ENCODE data around the gene PPP1R12A.
"Not testable (repeated sequence)": the region's sequence is repeated elsewhere in the genome, so short reads cannot be mapped to it uniquely, and the experiment has no call there.

Gene PPP1R12A

GRCh38 chr12:79891506-79892162 lies 43.3 kb downstream of the PPP1R12A start:
- no peak for DNase-seq (ENCODE audit: low spot score)

GRCh38 chr12:79887890-79888289 lies 47.0 kb downstream of the PPP1R12A start:
- DNase-seq (ENCODE audit: low spot score), result no peak

- DNase-seq (ENCODE audit: low spot score), result peak; percentile 67
Observed at GRCh38 chr12:79886917-79887519, 47.9 kb downstream of the PPP1R12A start.

GRCh38 chr12:79885911-79886490 lies 48.9 kb downstream of the PPP1R12A start:
- DNase-seq (ENCODE audit: low spot score), result no peak

- no peak for DNase-seq (ENCODE audit: low spot score)
Observed at GRCh38 chr12:79884401-79885006, 50.4 kb downstream of the PPP1R12A start.

GRCh38 chr12:79883216-79883615 lies 51.7 kb downstream of the PPP1R12A start:
- peak; percentile 17 for DNase-seq (ENCODE audit: low spot score)

GRCh38 chr12:79881351-79881750 lies 53.5 kb downstream of the PPP1R12A start:
- peak; percentile 8 for DNase-seq (ENCODE audit: low spot score)

GRCh38 chr12:79878506-79878905 lies 56.4 kb downstream of the PPP1R12A start:
- DNase-seq (ENCODE audit: low spot score), result not testable (repeated sequence)

GRCh38 chr12:79877246-79877645 lies 57.7 kb downstream of the PPP1R12A start:
- no peak for DNase-seq (ENCODE audit: low spot score)

GRCh38 chr12:79874665-79875064 lies 60.2 kb downstream of the PPP1R12A start:
- no peak for DNase-seq (ENCODE audit: low spot score)

- DNase-seq (ENCODE audit: low spot score), result no peak
Observed at GRCh38 chr12:79873201-79873600, 61.7 kb downstream of the PPP1R12A start.

GRCh38 chr12:79871621-79872020 lies 63.3 kb downstream of the PPP1R12A start:
- no peak for DNase-seq (ENCODE audit: low spot score)

- no peak for DNase-seq (ENCODE audit: low spot score)
Observed at GRCh38 chr12:79870916-79871315, 64.0 kb downstream of the PPP1R12A start.

GRCh38 chr12:79859646-79860045 lies 75.3 kb downstream of the PPP1R12A start:
- no peak for DNase-seq (ENCODE audit: low spot score)

GRCh38 chr12:79858518-79858917 lies 76.4 kb downstream of the PPP1R12A start:
- DNase-seq (ENCODE audit: low spot score), result no peak

GRCh38 chr12:79857675-79858074 lies 77.2 kb downstream of the PPP1R12A start:
- no peak for DNase-seq (ENCODE audit: low spot score)

- no peak for DNase-seq (ENCODE audit: low spot score)
Observed at GRCh38 chr12:79850610-79851299, 84.1 kb downstream of the PPP1R12A start.

GRCh38 chr12:79848339-79848738 lies 86.6 kb downstream of the PPP1R12A start:
- no peak for DNase-seq (ENCODE audit: low spot score)

GRCh38 chr12:79847417-79847816 lies 87.5 kb downstream of the PPP1R12A start:
- DNase-seq (ENCODE audit: low spot score), result no peak

GRCh38 chr12:79844693-79845092 lies 90.2 kb downstream of the PPP1R12A start:
- no peak for DNase-seq (ENCODE audit: low spot score)

GRCh38 chr12:79843978-79844377 lies 90.9 kb downstream of the PPP1R12A start:
- no peak for DNase-seq (ENCODE audit: low spot score)

GRCh38 chr12:79842630-79843029 lies 92.3 kb downstream of the PPP1R12A start:
- no peak for DNase-seq (ENCODE audit: low spot score)

GRCh38 chr12:79841878-79842265 lies 93.0 kb downstream of the PPP1R12A start:
- no peak for DNase-seq (ENCODE audit: low spot score)

All from CD4-positive, alpha-beta T cell treated with Interleukin-2 at 100 ng/mL for 4 hours (primary cell).